Epidermal melanocyte (primary cell): ENCODE data around the gene TTC13.
"Not testable (repeated sequence)": the region's sequence is repeated elsewhere in the genome, so short reads cannot be mapped to it uniquely, and the experiment has no call there.

ENCODE experiments used
- DNase-seq: peaks from one replicate; pipeline ENCODE4 v3.0.0; 2011; ENCODE audit warnings: low spot score; ENCODE audit not compliant: insufficient read length

The TTC13 gene

DNA sequence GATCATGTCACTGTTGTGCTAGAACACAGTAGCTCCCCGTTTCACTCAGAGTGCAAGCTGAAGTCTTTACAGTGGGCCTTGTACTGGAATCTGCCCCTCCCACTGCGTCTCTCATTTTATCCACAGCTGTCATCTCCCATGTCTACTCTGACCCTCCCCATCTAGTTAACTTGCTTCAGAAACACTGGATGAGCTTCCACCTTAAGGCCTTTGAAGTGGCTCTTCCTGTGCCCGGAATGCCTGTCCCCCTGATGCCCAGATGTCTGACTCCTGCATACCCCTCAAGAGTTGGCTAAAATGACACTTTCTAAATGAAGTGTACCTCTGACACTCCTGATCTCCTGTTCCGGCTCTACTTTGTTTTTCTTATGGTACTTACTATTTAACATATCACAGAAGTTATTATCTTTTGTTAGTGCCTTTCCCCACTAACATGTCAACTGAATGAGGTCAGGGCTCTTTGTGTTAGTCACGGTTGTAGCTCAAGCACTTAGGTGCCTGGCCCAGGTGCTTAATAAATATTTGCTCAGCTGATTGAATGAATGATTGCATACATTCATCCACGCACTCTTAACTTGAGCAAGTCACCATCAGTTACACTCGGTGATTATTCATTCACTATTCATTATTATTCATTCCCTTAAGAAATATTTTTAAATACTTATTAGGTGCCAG lies 13.6 kb upstream of the TTC13 start:
- DNase-seq, result no peak

DNA sequence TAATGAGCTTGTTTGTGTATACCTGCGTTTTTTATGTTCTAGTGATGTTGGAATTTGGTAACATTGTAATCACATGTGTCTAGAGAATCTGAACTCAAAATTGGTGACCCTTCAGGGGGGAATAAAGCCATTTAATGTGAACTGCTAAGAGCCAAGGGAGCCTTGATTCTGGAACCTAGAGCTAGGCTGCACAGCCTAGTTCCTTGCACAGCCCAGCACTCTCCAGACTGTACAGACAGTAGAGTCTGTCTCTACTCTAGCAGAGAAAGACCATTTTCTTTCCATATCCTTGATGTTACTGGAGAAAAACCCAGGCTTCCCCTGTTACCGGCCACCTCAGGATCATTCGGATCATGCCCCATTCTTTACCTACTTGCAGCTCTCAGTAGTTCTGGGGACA lies 8.8 kb upstream of the TTC13 start:
- DNase-seq, result no peak

DNA sequence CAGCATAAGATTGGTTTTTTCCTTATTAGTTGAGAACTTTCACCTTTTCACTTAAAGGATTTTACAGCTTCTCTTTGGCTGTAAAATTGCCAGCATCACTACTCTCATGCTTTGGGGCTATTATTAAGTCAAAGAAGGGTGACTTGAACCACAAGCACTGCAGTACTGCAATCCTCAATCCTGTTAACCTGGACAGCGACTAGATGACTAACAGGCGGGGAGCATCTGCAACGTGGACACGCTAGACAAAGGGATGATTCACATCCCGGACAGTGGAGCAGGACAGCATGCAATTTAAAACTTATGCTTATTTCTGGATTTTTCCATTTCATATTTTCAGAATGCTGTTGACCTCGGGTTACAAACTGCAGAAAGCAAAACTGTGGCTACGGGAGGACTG lies 8.3 kb upstream of the TTC13 start:
- no peak for DNase-seq

DNA sequence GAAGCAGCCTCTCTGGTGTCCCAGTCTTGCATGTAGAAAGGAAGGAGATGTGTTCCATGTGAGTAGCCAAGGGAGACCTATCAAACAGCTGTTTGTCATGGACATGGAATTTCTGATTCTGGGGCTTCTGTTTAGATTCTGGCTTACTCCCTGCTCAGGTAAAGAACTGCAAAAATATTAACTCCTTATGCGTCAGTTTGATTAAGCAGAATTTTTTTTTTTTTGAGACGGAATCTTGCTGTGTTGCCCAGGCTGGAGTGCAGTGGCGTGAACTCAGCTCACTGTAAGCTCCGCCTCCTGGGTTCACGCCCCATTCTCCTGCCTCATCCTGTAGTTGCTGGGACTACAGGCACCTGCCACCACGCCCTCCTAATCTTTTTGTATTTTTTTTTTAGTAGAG lies 7.0 kb upstream of the TTC13 start:
- DNase-seq, result no peak

DNA sequence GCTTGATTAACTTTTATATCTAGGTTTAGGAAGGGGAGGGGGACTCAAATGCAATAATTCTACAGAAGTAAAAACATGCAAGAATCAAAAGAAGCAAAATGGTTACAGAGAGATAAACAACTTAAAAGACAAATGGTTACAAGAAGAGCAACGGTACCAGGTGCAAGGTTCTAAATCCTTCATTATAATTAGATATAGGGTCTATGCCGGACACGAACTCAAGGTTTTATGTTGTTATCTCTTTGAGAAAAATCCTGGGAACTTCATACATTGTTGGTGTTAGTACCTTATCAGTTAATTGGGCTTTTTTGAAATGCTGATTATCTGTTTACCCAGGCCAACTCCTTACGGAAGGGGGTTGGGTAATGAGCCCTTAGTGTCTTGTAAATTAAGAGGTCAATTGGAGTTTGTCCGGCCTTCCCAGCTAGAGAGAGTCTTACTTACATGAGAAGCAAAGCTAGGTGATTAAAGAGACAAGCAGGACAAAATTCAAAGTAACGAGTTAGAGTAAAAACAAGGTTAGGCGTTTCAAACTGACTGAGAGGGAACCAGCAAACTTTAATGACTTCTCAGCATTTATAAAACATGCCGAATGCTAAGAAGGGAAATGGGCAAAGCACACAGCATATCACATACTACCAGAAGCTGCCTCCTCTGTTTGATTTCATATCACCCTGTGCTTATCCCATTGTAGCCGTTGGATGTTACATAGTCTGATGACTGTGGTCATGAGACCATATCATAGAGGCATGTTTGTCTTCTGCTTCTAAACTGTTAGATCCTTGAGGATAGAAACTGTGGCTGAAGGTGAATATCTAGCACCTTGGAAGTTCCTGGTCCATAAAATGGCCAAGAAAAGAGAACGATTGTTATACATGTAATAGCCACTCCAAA lies 6.2 kb upstream of the TTC13 start:
- not testable (repeated sequence) for DNase-seq

DNA sequence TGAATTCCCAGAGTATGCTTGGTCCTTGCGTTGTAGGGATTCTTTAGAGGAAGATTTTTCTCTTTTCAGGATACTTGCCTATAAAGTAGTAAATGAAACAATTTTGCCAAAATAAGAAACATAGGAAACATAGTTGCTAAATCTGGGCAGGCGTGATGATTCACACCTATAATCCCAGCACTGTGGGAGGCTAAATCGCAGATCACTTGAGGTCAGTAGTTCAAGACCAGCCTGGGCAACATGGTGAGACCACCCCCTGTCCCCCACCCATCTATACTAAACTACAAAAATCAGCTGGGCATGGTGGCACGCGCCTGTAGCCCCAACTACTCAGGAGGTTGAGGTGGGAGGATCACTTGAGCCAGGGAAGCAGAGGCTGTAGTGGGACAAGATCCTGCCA lies 5.2 kb upstream of the TTC13 start:
- DNase-seq, result no peak

- DNase-seq, result no peak
These were observed 4.0 kb upstream of the TTC13 start for GRCh38 chr1:230982696-230983095.

DNA sequence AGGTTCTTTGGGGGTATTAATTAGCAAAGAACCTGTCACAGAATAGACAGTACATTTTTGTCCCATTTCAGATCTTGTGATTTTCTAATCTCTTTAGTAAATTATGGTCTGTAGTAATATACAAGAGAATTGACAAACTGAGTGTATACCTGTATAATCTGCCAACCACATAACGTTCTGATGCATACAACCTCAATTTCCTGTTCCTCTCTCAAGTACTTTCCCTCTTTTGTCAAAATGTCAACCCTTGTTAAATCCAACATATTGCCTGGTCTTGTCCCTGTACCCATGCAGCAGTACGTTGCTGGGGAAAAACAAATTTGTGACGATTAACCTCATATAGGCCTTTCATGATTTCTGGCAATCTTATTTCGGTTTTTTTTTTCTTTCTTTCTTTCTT lies 1.3 kb upstream of the TTC13 start:
- DNase-seq, result no peak

DNA sequence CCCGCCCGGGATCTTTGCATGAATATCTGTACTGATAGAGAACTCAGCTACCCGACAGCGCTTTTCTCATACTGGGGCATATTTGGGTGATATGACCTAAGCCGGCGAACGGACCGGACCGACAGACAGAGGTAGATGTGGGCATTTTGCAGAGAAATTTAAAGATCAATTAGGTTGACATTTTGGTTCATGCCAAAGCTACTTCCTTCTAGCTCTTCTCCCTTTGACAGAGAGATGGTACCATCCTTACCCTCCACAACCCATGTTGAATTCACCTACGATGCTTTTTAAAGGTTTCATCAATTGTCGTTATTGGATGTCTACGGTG lies 692 bp upstream of the TTC13 start:
- DNase-seq, result no peak

DNA sequence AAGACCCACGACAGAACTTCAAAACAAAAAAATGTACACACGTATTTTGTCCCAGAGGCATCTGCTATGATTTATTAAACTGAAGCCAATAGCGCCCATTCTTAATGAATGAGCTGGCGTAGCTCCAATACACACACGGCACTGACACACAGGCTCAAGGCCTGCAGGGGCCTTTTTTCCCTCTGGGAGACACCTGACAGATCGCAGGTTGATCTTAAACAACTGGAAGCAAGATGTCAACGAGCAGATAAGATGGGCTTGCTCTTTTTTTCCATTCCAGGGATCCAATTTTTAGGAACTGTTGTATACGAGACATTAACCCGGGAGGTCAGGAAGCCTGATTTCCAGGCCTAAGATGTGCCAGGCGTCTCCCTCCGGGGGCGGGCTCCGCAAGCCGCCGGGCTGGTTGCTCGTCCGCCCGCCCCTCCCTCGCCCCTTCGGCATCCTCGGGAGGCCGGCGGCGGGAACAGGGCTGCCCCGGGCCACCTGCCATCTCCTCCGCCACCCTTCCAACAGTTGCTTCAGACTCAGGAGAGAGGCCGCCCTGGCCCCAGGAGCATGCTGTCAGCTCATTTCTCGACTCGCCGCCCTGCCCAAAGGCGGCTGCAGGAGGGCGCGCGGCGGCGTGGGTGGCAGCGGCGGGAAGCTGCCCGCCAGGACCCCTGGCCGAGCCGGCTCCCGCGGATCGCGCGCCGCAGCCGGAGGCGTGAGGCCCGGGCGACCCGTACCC lies 735 bp downstream of the TTC13 start:
- no peak for DNase-seq

DNA sequence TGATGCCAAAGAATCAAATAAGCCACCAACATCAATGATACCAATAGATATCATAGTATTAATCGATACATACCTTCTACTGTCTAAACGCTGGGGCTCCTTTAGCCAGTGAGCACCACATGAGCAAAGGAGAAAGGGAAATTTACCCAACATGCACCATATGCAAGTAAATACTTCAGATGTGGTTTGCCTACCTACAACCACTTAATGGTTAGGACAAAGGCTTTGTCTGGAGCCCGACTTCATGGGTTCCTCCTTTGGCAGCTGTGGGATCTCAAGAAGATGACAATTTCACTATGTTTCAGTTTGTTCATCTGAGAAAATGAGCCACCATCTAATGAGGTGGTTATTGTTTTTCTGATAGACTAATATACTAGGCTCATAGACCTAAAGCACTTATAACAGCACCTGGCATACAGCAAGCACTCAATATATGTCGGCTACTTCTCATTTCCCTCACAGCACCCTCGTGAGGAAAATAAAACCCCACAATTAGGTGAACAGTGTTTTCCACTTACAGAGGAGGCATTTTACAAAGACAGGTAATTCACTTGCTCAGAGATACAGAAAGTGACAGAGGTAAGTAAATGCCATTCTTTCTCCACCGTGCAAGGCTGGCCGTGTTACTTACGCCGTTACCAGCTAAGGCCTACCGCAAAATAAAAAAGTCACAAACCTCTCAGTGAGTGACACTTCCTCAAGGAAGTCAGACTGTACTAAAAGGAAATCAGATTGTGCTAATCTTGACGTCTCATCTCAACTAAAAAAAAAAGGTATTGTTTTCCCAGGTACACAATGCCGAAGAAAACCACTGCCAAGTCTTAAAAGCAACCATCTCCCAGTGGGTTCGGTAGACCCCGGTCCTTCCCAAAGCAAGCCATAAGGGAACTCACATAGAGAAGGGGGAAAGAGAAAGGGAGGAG lies 1.6 kb downstream of the TTC13 start:
- DNase-seq, result no peak

GRCh38 chr1:230976360-230976759 lies 2.3 kb downstream of the TTC13 start:
- no peak for DNase-seq

DNA sequence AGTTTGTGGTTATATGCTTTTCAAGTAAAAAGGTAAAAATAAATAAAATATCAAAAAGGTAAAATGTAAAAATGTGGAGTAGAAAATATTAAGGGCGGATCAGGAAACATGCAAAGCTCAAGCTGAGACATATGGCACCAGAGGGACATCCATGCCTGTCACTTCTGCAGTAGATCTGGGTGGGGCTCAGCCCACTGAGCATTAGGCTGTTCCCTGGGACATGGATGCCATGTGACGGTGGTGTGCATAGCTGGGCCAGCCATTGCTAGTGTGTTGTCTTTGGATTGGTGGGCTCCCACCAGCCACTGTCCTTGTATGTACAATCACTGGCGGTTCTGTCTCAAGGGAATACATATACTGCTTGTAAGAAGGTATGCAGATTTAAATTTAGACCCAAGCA lies 3.0 kb downstream of the TTC13 start:
- no peak for DNase-seq

GRCh38 chr1:230972855-230973271 lies 5.8 kb downstream of the TTC13 start:
- no peak for DNase-seq

- DNase-seq, result no peak
These were observed 6.9 kb downstream of the TTC13 start for GRCh38 chr1:230971771-230972170.

DNA sequence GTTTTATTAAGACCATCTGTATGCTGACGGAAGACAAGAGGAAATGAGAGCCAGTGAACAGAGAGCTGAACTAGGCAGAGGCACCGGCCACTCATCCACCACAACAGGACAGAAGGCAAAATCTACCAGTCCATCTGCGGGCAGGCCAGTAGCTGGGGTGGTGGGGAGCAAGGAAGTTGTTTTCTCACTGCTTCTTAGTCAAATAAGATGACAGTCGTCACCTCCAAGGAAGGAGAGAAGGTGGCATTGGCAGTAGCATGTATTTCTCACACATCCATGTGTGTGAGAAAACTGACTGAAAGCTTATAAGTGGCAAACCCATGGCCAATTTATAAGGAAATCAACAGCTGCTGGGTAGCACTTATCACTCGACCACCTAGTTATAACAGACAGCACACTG lies 8.2 kb downstream of the TTC13 start:
- DNase-seq, result no peak

- DNase-seq, result no peak
These were observed 12.2 kb downstream of the TTC13 start for GRCh38 chr1:230966358-230966873.

DNA sequence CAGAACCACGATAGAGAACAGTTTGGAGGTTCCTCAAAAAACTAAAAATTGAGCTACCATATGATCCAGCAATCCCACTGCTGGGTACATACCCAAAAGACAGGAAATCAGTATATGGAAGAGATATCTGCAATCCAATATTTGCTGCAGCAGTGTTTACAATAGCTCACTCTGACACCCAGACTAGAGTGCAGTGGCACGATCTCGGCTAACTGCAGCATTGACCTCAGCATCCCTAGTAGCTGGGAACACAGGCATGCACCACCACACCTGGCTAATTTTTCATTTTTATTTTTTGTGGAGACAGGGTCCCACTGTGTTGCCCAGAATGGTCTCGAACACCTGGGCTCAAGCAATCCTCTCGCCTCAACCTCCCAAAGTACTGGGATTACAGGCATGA lies 13.1 kb downstream of the TTC13 start:
- no peak for DNase-seq

DNA sequence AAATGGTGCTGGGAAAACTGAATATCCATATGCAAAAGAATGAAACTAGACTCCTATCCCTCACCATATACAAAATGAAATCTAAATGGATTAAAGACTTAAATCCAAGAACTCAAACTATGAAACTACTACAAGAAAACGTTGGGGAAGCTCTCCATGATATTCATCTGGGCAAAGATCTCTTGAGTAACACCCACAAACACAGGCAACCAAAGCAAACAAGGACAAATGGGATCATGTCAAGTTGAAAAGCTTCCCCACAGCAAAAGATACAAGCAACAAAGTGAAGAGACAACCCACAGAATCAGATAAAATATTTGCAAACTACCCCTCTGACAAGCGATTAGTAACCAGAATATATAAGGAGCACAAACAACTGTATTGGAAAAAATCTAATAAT lies 13.8 kb downstream of the TTC13 start:
- no peak for DNase-seq

DNA sequence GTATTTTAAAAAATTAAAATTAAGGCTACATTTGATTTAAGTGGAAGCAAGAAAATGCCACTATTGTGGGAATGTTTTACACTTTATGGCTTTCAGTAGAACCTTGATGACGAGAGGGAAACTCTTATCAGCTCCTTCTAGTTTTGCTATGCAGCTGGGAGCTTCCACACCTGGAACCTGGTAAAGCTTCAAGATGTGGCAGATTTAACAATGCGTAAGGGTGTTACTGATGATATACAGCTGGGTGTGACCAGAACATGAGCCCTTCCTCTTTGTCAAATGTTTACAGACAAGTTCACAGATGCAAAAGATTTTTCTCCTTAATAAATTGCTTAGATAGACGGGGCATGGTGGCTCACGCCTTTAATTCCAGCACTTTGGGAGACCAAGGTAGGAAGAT lies 20.3 kb downstream of the TTC13 start:
- no peak for DNase-seq

DNA sequence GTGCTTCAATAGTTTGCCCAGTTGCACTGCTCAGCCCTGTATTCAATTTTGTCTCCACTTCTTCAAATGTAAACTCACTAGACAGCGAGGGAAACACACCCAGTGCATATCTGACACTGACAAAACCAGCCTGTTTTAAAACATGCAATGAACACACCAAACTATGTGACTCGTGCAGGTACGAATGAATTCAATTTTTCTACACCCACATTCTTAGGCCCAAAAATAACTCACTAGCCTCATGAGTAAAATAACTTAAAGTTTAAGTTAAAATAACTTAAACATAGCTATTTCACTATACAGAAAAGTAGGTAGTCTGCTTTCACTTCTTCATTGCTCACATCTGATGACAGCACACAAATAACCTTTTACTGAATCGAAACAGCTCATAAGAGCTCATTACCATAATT lies 21.1 kb downstream of the TTC13 start:
- no peak for DNase-seq
